Measurements from ENCODE around the gene SRRT.
A peak's percentile ranks its signal among the peaks of the same experiment; 100 is the strongest.

SRRT gene

GRCh38 chr7:100856871-100857282, 18.0 kb upstream of the SRRT start:
- no peak for DNase-seq

- DNase-seq: no peak
Measured at GRCh38 chr7:100859856-100860255, 15.0 kb upstream of the SRRT start.

- DNase-seq: no peak
Measured at GRCh38 chr7:100860702-100861615, 13.9 kb upstream of the SRRT start.

GRCh38 chr7:100861616-100861985, 13.3 kb upstream of the SRRT start:
- no peak for DNase-seq

GRCh38 chr7:100863406-100863950, 11.4 kb upstream of the SRRT start:
- no peak for DNase-seq

- no peak for DNase-seq
Measured at GRCh38 chr7:100864263-100864845, 10.5 kb upstream of the SRRT start.

GRCh38 chr7:100865372-100865911, 9.5 kb upstream of the SRRT start:
- DNase-seq: peak; percentile 10

- DNase-seq: no peak
Measured at GRCh38 chr7:100865938-100866728, 8.8 kb upstream of the SRRT start.

GRCh38 chr7:100866729-100867039, 8.2 kb upstream of the SRRT start:
- no peak for DNase-seq

- DNase-seq: peak; percentile 46
Measured at GRCh38 chr7:100867040-100867775, 7.7 kb upstream of the SRRT start, which contains the start of gene TRIP6. TSS of gene TRIP6 (plus strand) at chr7:100867387. CDS start at chr7:100867498, 111 bp downstream.

GRCh38 chr7:100867776-100868485, 7.0 kb upstream of the SRRT start:
- DNase-seq: no peak

GRCh38 chr7:100873599-100874299, 1.2 kb upstream of the SRRT start:
- DNase-seq: no peak

- no peak for DNase-seq
Measured at GRCh38 chr7:100874300-100874576, 665 bp upstream of the SRRT start.

GRCh38 chr7:100875356-100875751, 451 bp downstream of the SRRT start:
- DNase-seq: no peak

GRCh38 chr7:100878013-100878412, 3.1 kb downstream of the SRRT start:
- DNase-seq: no peak

- DNase-seq: no peak
Measured at GRCh38 chr7:100878685-100879084, 3.8 kb downstream of the SRRT start.

GRCh38 chr7:100879685-100880261, 4.9 kb downstream of the SRRT start:
- no peak for DNase-seq

- DNase-seq: no peak
Measured at GRCh38 chr7:100880645-100881044, 5.7 kb downstream of the SRRT start.

- no peak for DNase-seq
Measured at GRCh38 chr7:100881136-100881535, 6.2 kb downstream of the SRRT start.

GRCh38 chr7:100882201-100882600, 7.3 kb downstream of the SRRT start:
- DNase-seq: no peak
